GM12872 (cell line): Measurements from ENCODE around the gene NCMAP.

Experiments used
- CTCF ChIP-seq: IDR thresholded peaks from 3 replicates; pipeline ENCODE4 v1.5.1; 2011; ENCODE audit warnings: low read depth, mild to moderate bottlenecking, low read length, moderate library complexity; ENCODE audit not compliant: insufficient read depth

The NCMAP gene

DNA sequence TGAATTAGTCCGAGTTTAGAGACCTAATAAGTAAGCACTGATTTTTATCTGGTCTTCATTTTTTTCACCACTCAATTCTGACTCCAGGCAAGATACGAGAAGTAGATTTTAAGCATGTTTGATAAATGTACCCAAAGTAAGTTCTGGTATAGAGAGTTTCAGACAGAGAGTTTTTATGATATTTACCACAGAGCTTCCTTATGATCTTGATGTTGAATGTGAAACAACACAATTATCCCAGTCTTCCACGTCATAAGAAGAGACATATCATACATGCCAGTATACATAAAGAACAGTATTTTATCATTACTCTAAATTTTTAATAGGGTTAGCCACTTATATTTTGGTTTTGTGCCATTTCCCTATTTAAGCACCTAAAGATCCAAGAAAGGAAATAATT lies 7.8 kb upstream of the NCMAP start:
- no peak for TF ChIP-seq CTCF

GRCh38 chr1:24551290-24551959 lies 4.5 kb upstream of the NCMAP start:
- no peak for TF ChIP-seq CTCF

- TF ChIP-seq CTCF = no peak
These were observed 3.8 kb upstream of the NCMAP start for GRCh38 chr1:24551960-24552571.

DNA sequence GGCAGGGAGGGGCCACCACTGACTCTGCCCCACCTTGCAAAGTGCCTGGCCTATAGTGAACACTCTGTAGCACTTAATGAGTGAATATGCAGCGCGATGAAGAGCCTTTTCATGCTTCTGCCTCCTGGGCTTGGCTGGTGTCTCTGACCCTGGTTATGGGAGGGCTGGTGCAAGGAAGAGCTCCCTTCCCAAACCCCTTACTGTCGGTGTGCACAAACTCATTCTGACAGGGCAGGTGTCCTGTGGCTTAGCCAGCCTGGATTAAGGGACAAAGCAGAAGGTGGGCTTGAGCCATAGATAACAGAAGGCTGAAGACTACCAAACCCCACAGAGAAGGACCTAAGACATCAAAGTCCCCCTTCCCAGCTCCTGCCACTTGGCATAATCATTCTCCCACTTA lies 2.0 kb upstream of the NCMAP start:
- no peak for TF ChIP-seq CTCF

- no peak for TF ChIP-seq CTCF
These were observed 1.2 kb upstream of the NCMAP start for GRCh38 chr1:24554714-24555113.

DNA sequence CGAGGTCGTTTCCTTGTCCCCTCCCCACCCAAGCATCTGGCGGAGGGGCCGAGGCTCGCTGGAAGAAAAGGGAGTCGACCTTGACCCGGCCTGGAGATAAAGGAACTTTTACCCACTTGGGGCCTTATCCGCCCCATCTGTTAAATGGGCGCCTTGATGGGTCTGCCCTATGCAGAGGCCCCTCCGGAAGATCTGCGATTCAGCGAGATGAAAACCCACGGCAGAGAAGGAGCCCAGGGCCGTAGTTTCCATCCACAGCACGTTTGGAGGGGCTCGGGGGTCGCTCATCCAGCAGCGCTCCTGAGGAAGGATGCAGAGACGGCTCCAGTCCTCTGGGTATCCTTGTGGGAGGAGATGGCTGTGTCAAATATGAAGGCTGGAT lies 518 bp downstream of the NCMAP start:
- no peak for TF ChIP-seq CTCF

DNA sequence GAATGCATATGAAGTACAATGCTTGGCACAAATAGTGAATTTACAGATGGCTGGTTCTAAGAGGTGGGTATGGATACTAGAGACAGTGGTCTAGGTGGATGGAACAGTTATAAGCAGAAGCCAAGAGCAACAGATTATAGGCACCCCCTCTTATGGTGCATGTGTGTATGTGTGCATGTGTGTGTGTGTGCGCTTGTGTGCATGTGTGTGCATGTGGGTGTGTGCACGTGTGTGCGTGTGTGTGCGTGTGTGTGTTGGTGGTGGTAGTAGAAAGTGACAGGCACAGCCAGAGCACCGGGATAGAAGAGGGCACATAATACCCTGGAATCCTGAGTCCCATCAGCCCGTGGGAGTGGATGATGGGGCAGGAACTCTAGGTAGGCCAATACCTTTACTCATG lies 1.3 kb downstream of the NCMAP start:
- no peak for TF ChIP-seq CTCF
